H1 (cell line): ENCODE data around the gene EHBP1.

Experiments used
- CREB1 ChIP-seq: IDR thresholded peaks from 2 replicates; pipeline ENCODE4 v1.6.1; 2012; ENCODE audit warnings: inconsistent platforms
- EZH2 ChIP-seq: fragments of 200-600 bp; sonication (generic); IDR thresholded peaks from 2 replicates; pipeline ENCODE4 v1.7.1; 2012; ENCODE audit warnings: low read depth, mild to moderate bottlenecking, moderate library complexity, low read length, inconsistent platforms; ENCODE audit not compliant: severe bottlenecking
- GABPA ChIP-seq: IDR thresholded peaks from 2 replicates; pipeline ENCODE4 v1.6.1; 2011; ENCODE audit warnings: mild to moderate bottlenecking, low read length, moderate library complexity, borderline replicate concordance; ENCODE audit not compliant: insufficient read depth
- HDAC2 ChIP-seq, 2 experiments: fragments of 300-600 bp in 1 of 2; sonication (generic) in 1 of 2; IDR thresholded peaks; 2 replicates each; pipeline ENCODE4 v1.6.1; 2011 to 2012; ENCODE audit warnings: low read depth in 2 of 2, low read length in 2 of 2, mild to moderate bottlenecking in 2 of 2, moderate library complexity in 2 of 2, borderline replicate concordance in 1 of 2, inconsistent platforms in 1 of 2
- JUND ChIP-seq: IDR thresholded peaks from 2 replicates; pipeline ENCODE4 v1.6.1; 2011; ENCODE audit warnings: mild to moderate bottlenecking, improper control_type of control experiment, low read length
- PHF8 ChIP-seq: fragments of 200-600 bp; sonication (generic); conservative IDR thresholded peaks from 2 replicates; pipeline ENCODE4 v1.7.1; 2012; ENCODE audit warnings: low read depth, mild to moderate bottlenecking, inconsistent platforms, low read length, moderate library complexity
- POLR2AphosphoS5 ChIP-seq: IDR thresholded peaks from 2 replicates; pipeline ENCODE4 v1.6.1; 2011; ENCODE audit warnings: low read depth, low read length
- SP4 ChIP-seq: IDR thresholded peaks from 2 replicates; pipeline ENCODE4 v1.6.1; 2012; ENCODE audit warnings: low read length, inconsistent platforms
- TEAD4 ChIP-seq: IDR thresholded peaks from 2 replicates; pipeline ENCODE4 v1.6.1; 2012; ENCODE audit warnings: low read depth, low read length, inconsistent platforms, mixed read lengths
- USF2 ChIP-seq: IDR thresholded peaks from 2 replicates; pipeline ENCODE4 v1.6.1; 2011; ENCODE audit warnings: low read length, improper control_type of control experiment
- TF ChIP-seq, protein P1 (sequence below), 3 experiments: IDR thresholded peaks; 1 replicate in 2 of 3; 2 replicates in 1 of 3; pipeline versions ENCODE4 v1.5.1 to v1.6.1; 2011; ENCODE audit warnings: low read length in 3 of 3, mild to moderate bottlenecking in 3 of 3, inconsistent platforms in 2 of 3, low read depth in 1 of 3, moderate library complexity in 1 of 3; ENCODE audit not compliant: insufficient read depth in 1 of 3; ENCODE audit errors: control extremely low read depth in 1 of 3
- TF ChIP-seq, protein P2 (sequence below): IDR thresholded peaks from 2 replicates; pipeline ENCODE4 v1.6.1; 2011; ENCODE audit warnings: low read depth, mild to moderate bottlenecking, low read length; ENCODE audit not compliant: insufficient read depth

DNA sequence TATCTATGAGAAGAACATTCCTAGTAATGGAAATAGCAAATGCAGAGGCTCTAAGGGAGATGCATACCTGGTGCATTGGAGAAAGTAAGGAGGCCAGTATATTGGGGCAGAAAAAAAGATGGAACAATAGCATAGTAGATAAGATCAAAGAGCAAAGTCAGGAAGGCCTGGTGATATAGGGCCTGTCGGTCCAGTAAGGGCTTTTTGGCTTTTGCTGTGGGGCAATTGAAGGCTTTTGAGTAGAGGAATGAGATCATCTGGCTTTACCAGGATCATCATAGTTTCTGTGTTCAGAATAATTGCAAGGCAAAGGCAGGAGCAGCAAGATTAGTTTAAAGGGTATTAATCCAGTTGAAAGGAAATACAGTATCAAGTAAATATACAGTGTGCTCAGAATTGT lies 111.8 kb downstream of the EHBP1 start:
- no peak for TF ChIP-seq CREB1
- no peak for TF ChIP-seq TEAD4
- TF ChIP-seq, protein P1, sequence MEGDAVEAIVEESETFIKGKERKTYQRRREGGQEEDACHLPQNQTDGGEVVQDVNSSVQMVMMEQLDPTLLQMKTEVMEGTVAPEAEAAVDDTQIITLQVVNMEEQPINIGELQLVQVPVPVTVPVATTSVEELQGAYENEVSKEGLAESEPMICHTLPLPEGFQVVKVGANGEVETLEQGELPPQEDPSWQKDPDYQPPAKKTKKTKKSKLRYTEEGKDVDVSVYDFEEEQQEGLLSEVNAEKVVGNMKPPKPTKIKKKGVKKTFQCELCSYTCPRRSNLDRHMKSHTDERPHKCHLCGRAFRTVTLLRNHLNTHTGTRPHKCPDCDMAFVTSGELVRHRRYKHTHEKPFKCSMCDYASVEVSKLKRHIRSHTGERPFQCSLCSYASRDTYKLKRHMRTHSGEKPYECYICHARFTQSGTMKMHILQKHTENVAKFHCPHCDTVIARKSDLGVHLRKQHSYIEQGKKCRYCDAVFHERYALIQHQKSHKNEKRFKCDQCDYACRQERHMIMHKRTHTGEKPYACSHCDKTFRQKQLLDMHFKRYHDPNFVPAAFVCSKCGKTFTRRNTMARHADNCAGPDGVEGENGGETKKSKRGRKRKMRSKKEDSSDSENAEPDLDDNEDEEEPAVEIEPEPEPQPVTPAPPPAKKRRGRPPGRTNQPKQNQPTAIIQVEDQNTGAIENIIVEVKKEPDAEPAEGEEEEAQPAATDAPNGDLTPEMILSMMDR (IDR thresholded peaks at IDR 0.05; ENCODE audit: control extremely low read depth in 1 of 3, insufficient read depth in 1 of 3, low read depth in 1 of 3, low read length in 3 of 3) = no peak
- no peak for TF ChIP-seq GABPA
- no peak for TF ChIP-seq POLR2AphosphoS5
- no peak for TF ChIP-seq EZH2
- TF ChIP-seq JUND = no peak
- TF ChIP-seq SP4 = no peak
- TF ChIP-seq, protein P2, sequence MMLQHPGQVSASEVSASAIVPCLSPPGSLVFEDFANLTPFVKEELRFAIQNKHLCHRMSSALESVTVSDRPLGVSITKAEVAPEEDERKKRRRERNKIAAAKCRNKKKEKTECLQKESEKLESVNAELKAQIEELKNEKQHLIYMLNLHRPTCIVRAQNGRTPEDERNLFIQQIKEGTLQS = no peak
- TF ChIP-seq USF2 = no peak
- TF ChIP-seq PHF8 = no peak
- no peak for TF ChIP-seq HDAC2 (IDR thresholded peaks at IDR 0.05; ENCODE audit: borderline replicate concordance in 1 of 2, low read depth in 2 of 2, low read length in 2 of 2)
